HepG2 (cell line): ENCODE results near the gene TAF5. TPM values are rescaled to one million over a fixed set of nuclear protein-coding genes. Genes with fewer than 3 reads are reported as not detected.

Experiments used
- ATAC-seq: fragments of 200-7000 bp; cut with Tn5 transposase; 3 replicates; pipeline ENCODE4 v1.9.1; 2020; ENCODE audit warnings: mild to moderate bottlenecking, moderate library complexity
- BruUV-seq: library from RNA; stranded (reverse); fragments of 400-500 nt; replicated peaks from 2 replicates; lab custom pipeline; 2021; lab: Mats Ljungman, UMichigan
- CTCF ChIA-PET: fragments of 300-600 bp; formaldehyde crosslinking; extraction: SDS; loops from one replicate; lab custom pipeline; 2021; ENCODE audit warnings: low total read pairs, inconsistent platforms, low intra/inter-chr PET ratio; lab: Yijun Ruan, JAX
- POLR2A ChIA-PET: fragments of 350-600 bp; sonication (Branson Sonifier 250); formaldehyde crosslinking; loops from one replicate; lab custom pipeline; 2020; ENCODE audit warnings: antibody characterized with exemption, inconsistent platforms; lab: Yijun Ruan, JAX
- DNase-seq: peaks from one replicate; pipeline ENCODE4 v3.0.0-alpha.2; 2015; ENCODE audit warnings: low spot score
- FAIRE-seq: peaks from 3 replicates; lab custom pipeline; 2011; peaks lifted over from hg19 to GRCh38; lab: Jason Lieb, UNC
- H2AFZ ChIP-seq: one replicate; pipeline ENCODE4 v1.6.1; 2011; ENCODE audit warnings: low read length, inconsistent platforms
- H3K27ac ChIP-seq: fragments of 300-600 bp; 3 replicates; pipeline ENCODE4 v1.8.0; 2011; ENCODE audit warnings: mixed run types, mild to moderate bottlenecking, mixed read lengths, low read length, inconsistent platforms; ENCODE audit not compliant: insufficient read depth; ENCODE audit errors: extremely low read length
- H3K27me3 ChIP-seq, 2 experiments: fragments of 200-600 bp in 1 of 2; 2 replicates in 1 of 2; 3 replicates in 1 of 2; pipeline versions ENCODE4 v1.6.0 to v1.8.0; 2011; ENCODE audit warnings: low read length in 2 of 2, mild to moderate bottlenecking in 2 of 2, moderate library complexity in 2 of 2, inconsistent platforms in 1 of 2; ENCODE audit not compliant: insufficient read depth in 2 of 2, control insufficient read depth in 1 of 2
- H3K36me3 ChIP-seq, 2 experiments: fragments of 200-600 bp in 1 of 2; replicated peaks in 1 of 2; 2 replicates in 1 of 2; 3 replicates in 1 of 2; pipeline versions ENCODE4 v1.5.1 to v1.8.0; 2011; ENCODE audit warnings: low read length in 2 of 2, inconsistent platforms in 1 of 2; ENCODE audit not compliant: insufficient read depth in 2 of 2, control insufficient read depth in 1 of 2
- H3K4me1 ChIP-seq: 2 replicates; pipeline ENCODE4 v1.5.1; 2012; ENCODE audit warnings: low read length, inconsistent platforms; ENCODE audit not compliant: insufficient read depth
- H3K4me2 ChIP-seq: 2 replicates; pipeline ENCODE4 v1.6.0; 2011; ENCODE audit warnings: low read depth, low read length, inconsistent platforms
- H3K4me3 ChIP-seq, 3 experiments: fragments of 200-600 bp in 1 of 3; sonication (generic), shearing (Covaris generic) in 1 of 3; replicated peaks in 1 of 3; 2 replicates each; pipeline ENCODE4 v1.5.1; 2011 to 2016; ENCODE audit warnings: low read length in 3 of 3, inconsistent platforms in 2 of 3, low read depth in 2 of 3, mild to moderate bottlenecking in 2 of 3, control low read depth in 1 of 3, mixed read lengths in 1 of 3; ENCODE audit not compliant: insufficient read depth in 1 of 3
- H3K79me2 ChIP-seq: one replicate; pipeline ENCODE4 v1.6.1; 2011; ENCODE audit warnings: low read length, inconsistent platforms; ENCODE audit not compliant: insufficient read depth
- H3K9ac ChIP-seq: 2 replicates; pipeline ENCODE4 v1.6.0; 2011; ENCODE audit warnings: mild to moderate bottlenecking, low read depth, low read length, inconsistent platforms; ENCODE audit not compliant: insufficient read depth
- H3K9me3 ChIP-seq: 2 replicates; pipeline ENCODE4 v1.5.1; 2012; ENCODE audit warnings: mild to moderate bottlenecking, low read length
- H4K20me1 ChIP-seq: 2 replicates; pipeline ENCODE4 v1.6.0; 2011; ENCODE audit warnings: inconsistent platforms, mild to moderate bottlenecking, low read length, moderate library complexity; ENCODE audit not compliant: insufficient read depth
- ARNT2 ChIP-seq: sonication (generic); formaldehyde crosslinking; IDR thresholded peaks from 2 replicates; pipeline ENCODE4 v1.8.0; 2022; ENCODE audit warnings: mild to moderate bottlenecking, low read depth, missing genetic modification reagents, moderate library complexity
- HDAC1 ChIP-seq: sonication (generic); formaldehyde crosslinking; IDR thresholded peaks from 2 replicates; pipeline ENCODE4 v1.5.1; 2020; ENCODE audit warnings: mild to moderate bottlenecking, missing genetic modification reagents
- JDP2 ChIP-seq: sonication (generic); formaldehyde crosslinking; IDR thresholded peaks from 2 replicates; pipeline ENCODE4 v1.8.1; 2022; ENCODE audit warnings: missing genetic modification reagents, borderline replicate concordance
- KDM1A ChIP-seq: IDR thresholded peaks from 2 replicates; pipeline ENCODE4 v1.6.1; 2016; ENCODE audit warnings: missing compliant biosample characterization
- MXD3 ChIP-seq: IDR thresholded peaks from 2 replicates; pipeline ENCODE4 v1.6.1; 2016; ENCODE audit warnings: mild to moderate bottlenecking, missing biosample characterization, missing genetic modification reagents
- NFKB2 ChIP-seq: sonication (generic); formaldehyde crosslinking; IDR thresholded peaks from 2 replicates; pipeline ENCODE4 v1.4.0; 2020; ENCODE audit warnings: missing genetic modification reagents, borderline replicate concordance
- NR2F2 ChIP-seq: IDR thresholded peaks from 2 replicates; pipeline ENCODE4 v1.6.1; 2012; ENCODE audit warnings: low read depth, inconsistent platforms, borderline replicate concordance
- RCOR2 ChIP-seq: IDR thresholded peaks from 2 replicates; pipeline ENCODE4 v1.6.1; 2016; ENCODE audit warnings: missing biosample characterization, missing genetic modification reagents
- SAP130 ChIP-seq: IDR thresholded peaks from 2 replicates; pipeline ENCODE4 v1.6.1; 2016; ENCODE audit warnings: low read depth
- SATB2 ChIP-seq: sonication (generic); formaldehyde crosslinking; IDR thresholded peaks from 2 replicates; pipeline ENCODE4 v1.5.0; 2020; ENCODE audit warnings: missing genetic modification reagents
- SMARCE1 ChIP-seq: fragments of 450-650 bp; IDR thresholded peaks from 2 replicates; pipeline ENCODE4 v1.6.1; 2017; ENCODE audit warnings: borderline replicate concordance
- THRA ChIP-seq: sonication (generic); formaldehyde crosslinking; IDR thresholded peaks from 2 replicates; pipeline ENCODE4 v1.4.0; 2020; ENCODE audit warnings: missing genetic modification reagents, borderline replicate concordance
- TSC22D2 ChIP-seq: sonication (generic); formaldehyde crosslinking; IDR thresholded peaks from 2 replicates; pipeline ENCODE4 v1.5.1; 2020; ENCODE audit warnings: missing genetic modification reagents, mild to moderate bottlenecking, borderline replicate concordance
- USF2 ChIP-seq, 2 experiments: sonication (generic) in 1 of 2; formaldehyde crosslinking in 1 of 2; IDR thresholded peaks; 2 replicates each; pipeline versions ENCODE4 v1.5.1 to v1.6.1; 2011 to 2020; ENCODE audit warnings: borderline replicate concordance in 1 of 2, low read depth in 1 of 2, low read length in 1 of 2, mild to moderate bottlenecking in 1 of 2, missing genetic modification reagents in 1 of 2, moderate library complexity in 1 of 2
- ZBTB42 ChIP-seq: sonication (generic); formaldehyde crosslinking; IDR thresholded peaks from 2 replicates; pipeline ENCODE4 v1.5.0; 2020; ENCODE audit warnings: mild to moderate bottlenecking, missing genetic modification reagents
- ZEB1 ChIP-seq: IDR thresholded peaks from 2 replicates; pipeline ENCODE4 v1.6.1; 2012; ENCODE audit warnings: mild to moderate bottlenecking, low read depth, inconsistent platforms; ENCODE audit not compliant: insufficient replicate concordance
- ZMYM3 ChIP-seq: sonication (generic); formaldehyde crosslinking; IDR thresholded peaks from 2 replicates; pipeline ENCODE4 v1.5.1; 2020; ENCODE audit warnings: mild to moderate bottlenecking, missing genetic modification reagents
- ZNF331 ChIP-seq: sonication (generic); formaldehyde crosslinking; IDR thresholded peaks from 2 replicates; pipeline ENCODE4 v1.4.0; 2020; ENCODE audit warnings: missing genetic modification reagents
- ZNF33B ChIP-seq: sonication (generic); formaldehyde crosslinking; IDR thresholded peaks from 2 replicates; pipeline ENCODE4 v1.5.1; 2020; ENCODE audit warnings: mild to moderate bottlenecking, missing genetic modification reagents
- ZNF546 ChIP-seq: sonication (generic); formaldehyde crosslinking; conservative IDR thresholded peaks from 2 replicates; pipeline ENCODE4 v1.8.1; 2023; ENCODE audit warnings: mild to moderate bottlenecking, missing genetic modification reagents
- ZNF616 ChIP-seq: sonication (generic); formaldehyde crosslinking; IDR thresholded peaks from 2 replicates; pipeline ENCODE4 v1.5.0; 2020; ENCODE audit warnings: low read depth, mild to moderate bottlenecking, missing genetic modification reagents
- ZNF788 ChIP-seq: sonication (generic); formaldehyde crosslinking; IDR thresholded peaks from 2 replicates; pipeline ENCODE4 v1.5.0; 2020; ENCODE audit warnings: mild to moderate bottlenecking, missing genetic modification reagents, borderline replicate concordance
- WGBS: methylation state at CpG from one replicate; pipeline ENCODE4 v1.1.6; 2017; ENCODE audit warnings: low lambda C conversion rate; 5-methylcytosine and 5-hydroxymethylcytosine counted together
- in situ Hi-C: cut with HindIII; loops from 2 replicates; pipeline ENCODE4 v1.10.0; 2017; ENCODE audit warnings: low pct_unique_long_range_greater_than_20kb; ENCODE audit not compliant: extremely low pct_ligation_motif_present
- intact Hi-C: fragments of 100-400 bp; cut with micrococcal nuclease; formaldehyde crosslinking; loops from one replicate; pipeline ENCODE4 v1.10.0; 2022; ENCODE audit not compliant: unreplicated experiment
- polyA plus RNA-seq, 8 experiments: library from polyadenylated mRNA; depleted of rRNA in 3 of 8; stranded (reverse) in 7 of 8; unstranded in 1 of 8; fragments of >200 nt; fragmentation: Illumina TruSeq in 4 of 8; extraction: Trizol in 4 of 8; gene quantifications; 2 replicates each; pipeline versions ENCODE4 v1.2.1 to v1.2.3, GENCODE V29; 2011 to 2016; ENCODE audit warnings: low read depth in 4 of 8, missing spikeins in 1 of 8, mixed read lengths in 1 of 8; ENCODE audit not compliant: insufficient read depth in 1 of 8
- total RNA-seq, 5 experiments: library from RNA; depleted of rRNA; stranded (reverse); fragments of >200 nt; fragmentation: Illumina TruSeq; extraction: Trizol; gene quantifications; 2 replicates each; pipeline ENCODE4 v1.2.3, GENCODE V29; 2016; ENCODE audit warnings: low read depth in 1 of 5

TAF5 gene
- total and polyA plus RNA-seq, 2 of the 13 experiments (the other 11 are each of a cell fraction or from before 2014, with no cell fraction given) = 3.8 to 8.7 TPM

GRCh38 chr10:103350175-103350516 lies 17.6 kb upstream of the TAF5 start:
- H3K79me2 ChIP-seq = peaks cover 10% of the 10 kb centered on the region
- DNase-seq (no peak), ATAC-seq (no peak), FAIRE-seq (no peak)
- ChIA-PET CTCF (no interaction called here), POLR2A (interaction anchor here (1.2 to 2.1 kb wide), 2 partner anchors 17 to 46 kb away, joined by 6 to 18 read pairs; partner anchors contain the start of genes ATP5MK, PDCD11 and TAF5)
- peak overlapping the region; percentile 78 to 85 (median 80) for H3K4me3 ChIP-seq
- intact Hi-C loops (no loop called here), in situ Hi-C loops (no loop called here)
- no peak overlapping the region for H2AFZ ChIP-seq
- H3K27ac ChIP-seq = peak overlapping the region; percentile 82
- H3K4me1 ChIP-seq = peaks cover 32% of the 10 kb centered on the region
- whole genome bisulfite sequencing = 27% methylated on average over 13 of the region's 16 CpGs
- peaks cover 2 to 20% of the 10 kb centered on the region in 2 experiments; a peak in 3 of 5 replicates for H3K36me3 ChIP-seq
- H3K9me3 ChIP-seq = no peaks in the 10 kb centered on the region
- no peaks in the 10 kb centered on the region for H3K27me3 ChIP-seq
- H3K4me2 ChIP-seq = peak overlapping the region; percentile 95
- BruUV-seq = no TSS peak
- H4K20me1 ChIP-seq = no peaks in the 10 kb centered on the region
- peak overlapping the region; percentile 90 for H3K9ac ChIP-seq
- TF ChIP-seq ZNF33B (0 out of 2 replicates have a peak, but pooled peaks have one; percentile 4), NR2F2 (no peak), ZBTB42 (0 out of 2 replicates have a peak, but pooled peaks have one; percentile 29), JDP2 (CRISPR knock-in tag) (no peak), NFKB2 (no peak), SAP130 (CRISPR knock-in tag) (0 out of 2 replicates have a peak, but pooled peaks have one; percentile 22), SATB2 (CRISPR knock-in tag) (no peak), ZMYM3 (peak; percentile 83), HDAC1 (no peak; the same call in 1 of the 2 replicates), SMARCE1 (no peak), MXD3 (CRISPR knock-in tag) (no peak), ZEB1 (peak; percentile 14), THRA (no peak), USF2 (IDR thresholded peaks at IDR 0.05; ENCODE audit: low read depth, low read length) (no peak), USF2 (CRISPR knock-in tag; IDR thresholded peaks at IDR 0.05; ENCODE audit: borderline replicate concordance) (no peak), TSC22D2 (CRISPR knock-in tag) (no peak), ZNF546 (CRISPR knock-in tag) (no peak), KDM1A (CRISPR knock-in tag) (peak; percentile 69; the same call in 1 of the 2 replicates), ZNF788 (CRISPR knock-in tag) (no peak), RCOR2 (peak; percentile 60; the same call in 1 of the 2 replicates), ZNF331 (no peak), ZNF616 (no peak), ARNT2 (CRISPR knock-in tag) (no peak)
